Tibial nerve (tissue), 3 donors: ENCODE measurements around the gene CD63.

Experiments used
- POLR2A ChIP-seq, 2 donors: fragments of 450-650 bp; IDR thresholded peaks; one replicate each; pipeline ENCODE4 v1.6.1; 2017; ENCODE audit warnings: antibody characterized with exemption in 2 of 2, mild to moderate bottlenecking in 2 of 2, moderate library complexity in 2 of 2
- TF ChIP-seq, protein P1 (sequence below), 5 experiments: fragments of 200-600 bp in 3 of 5; fragments of 450-650 bp in 2 of 5; sonication (generic) in 3 of 5; IDR thresholded peaks; one replicate each; pipeline ENCODE4 v1.5.1; 2016 to 2019; ENCODE audit warnings: antibody characterized with exemption in 5 of 5, mild to moderate bottlenecking in 3 of 5, moderate library complexity in 2 of 5

DNA sequence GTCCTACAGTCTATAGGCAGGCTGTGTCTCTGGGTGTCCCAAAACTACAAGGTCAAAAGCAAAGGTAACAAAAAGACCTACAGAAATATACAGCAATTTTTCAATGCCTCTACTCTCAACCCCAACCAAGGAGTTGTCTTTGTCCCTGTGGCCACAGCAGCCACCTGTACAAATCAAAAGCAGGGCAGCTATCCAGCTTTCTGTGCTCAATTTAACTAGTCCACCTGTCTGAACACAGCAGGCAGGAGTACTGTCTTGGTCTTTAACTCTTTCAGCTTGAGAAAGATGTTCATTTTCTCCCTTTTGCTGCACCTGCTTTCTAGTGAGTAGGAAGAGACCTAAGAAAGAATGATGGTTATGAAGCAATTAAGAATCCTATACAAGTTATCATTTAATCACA lies 33.8 kb upstream of the CD63 start:
- TF ChIP-seq, protein P1, sequence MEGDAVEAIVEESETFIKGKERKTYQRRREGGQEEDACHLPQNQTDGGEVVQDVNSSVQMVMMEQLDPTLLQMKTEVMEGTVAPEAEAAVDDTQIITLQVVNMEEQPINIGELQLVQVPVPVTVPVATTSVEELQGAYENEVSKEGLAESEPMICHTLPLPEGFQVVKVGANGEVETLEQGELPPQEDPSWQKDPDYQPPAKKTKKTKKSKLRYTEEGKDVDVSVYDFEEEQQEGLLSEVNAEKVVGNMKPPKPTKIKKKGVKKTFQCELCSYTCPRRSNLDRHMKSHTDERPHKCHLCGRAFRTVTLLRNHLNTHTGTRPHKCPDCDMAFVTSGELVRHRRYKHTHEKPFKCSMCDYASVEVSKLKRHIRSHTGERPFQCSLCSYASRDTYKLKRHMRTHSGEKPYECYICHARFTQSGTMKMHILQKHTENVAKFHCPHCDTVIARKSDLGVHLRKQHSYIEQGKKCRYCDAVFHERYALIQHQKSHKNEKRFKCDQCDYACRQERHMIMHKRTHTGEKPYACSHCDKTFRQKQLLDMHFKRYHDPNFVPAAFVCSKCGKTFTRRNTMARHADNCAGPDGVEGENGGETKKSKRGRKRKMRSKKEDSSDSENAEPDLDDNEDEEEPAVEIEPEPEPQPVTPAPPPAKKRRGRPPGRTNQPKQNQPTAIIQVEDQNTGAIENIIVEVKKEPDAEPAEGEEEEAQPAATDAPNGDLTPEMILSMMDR (IDR thresholded peaks at IDR 0.05), result no peak
- no peak for TF ChIP-seq POLR2A (IDR thresholded peaks at IDR 0.05)
